Trophoblast cell (in vitro differentiated cells and primary cell): ENCODE data around the gene FIZ1.

Experiments
- DNase-seq, 2 donors: peaks; one replicate each; pipeline ENCODE4 v3.0.0-alpha.2; 2016
- H2AFZ ChIP-seq: 2 replicates; pipeline ENCODE4 v1.6.1; 2013; ENCODE audit warnings: low read length, moderate library complexity, mild to moderate bottlenecking; ENCODE audit not compliant: insufficient read depth, poor library complexity
- H2AK5ac ChIP-seq: 2 replicates; pipeline ENCODE4 v1.6.1; 2013; ENCODE audit warnings: mild to moderate bottlenecking, low read length
- H2BK120ac ChIP-seq: 2 replicates; pipeline ENCODE4 v1.6.1; 2013; ENCODE audit warnings: low read length, mild to moderate bottlenecking, moderate library complexity; ENCODE audit not compliant: insufficient read depth, poor library complexity
- H2BK12ac ChIP-seq: 2 replicates; pipeline ENCODE4 v1.6.1; 2013; ENCODE audit warnings: mild to moderate bottlenecking, low read length, moderate library complexity
- H2BK5ac ChIP-seq: 2 replicates; pipeline ENCODE4 v1.6.1; 2013; ENCODE audit warnings: low read length, low read depth, moderate library complexity, mild to moderate bottlenecking; ENCODE audit not compliant: poor library complexity
- H3K14ac ChIP-seq: 2 replicates; pipeline ENCODE4 v1.6.1; 2013; ENCODE audit warnings: mild to moderate bottlenecking, low read length
- H3K18ac ChIP-seq: 2 replicates; pipeline ENCODE4 v1.6.1; 2013; ENCODE audit warnings: mild to moderate bottlenecking, low read length
- H3K23ac ChIP-seq: 2 replicates; pipeline ENCODE4 v1.6.1; 2013; ENCODE audit warnings: low read length
- H3K27ac ChIP-seq: 2 replicates; pipeline ENCODE4 v1.5.1; 2013; ENCODE audit warnings: low read depth, mild to moderate bottlenecking, inconsistent platforms, low read length, moderate library complexity
- H3K27me3 ChIP-seq: 2 replicates; pipeline ENCODE4 v1.6.1; 2013; ENCODE audit warnings: inconsistent platforms, mild to moderate bottlenecking, low read length, moderate library complexity; ENCODE audit not compliant: insufficient read depth
- H3K36me3 ChIP-seq, 2 experiments: 1 replicate in 1 of 2; 2 replicates in 1 of 2; pipeline ENCODE4 v1.6.1; 2013; ENCODE audit warnings: low read length in 2 of 2, mild to moderate bottlenecking in 2 of 2, moderate library complexity in 1 of 2; ENCODE audit not compliant: insufficient read depth in 2 of 2, control insufficient read depth in 1 of 2
- H3K4ac ChIP-seq: 2 replicates; pipeline ENCODE4 v1.6.1; 2013; ENCODE audit warnings: low read depth, mild to moderate bottlenecking, low read length, moderate library complexity
- H3K4me1 ChIP-seq, 2 experiments: 1 replicate in 1 of 2; 2 replicates in 1 of 2; pipeline ENCODE4 v1.6.1; 2013; ENCODE audit warnings: low read length in 2 of 2, mild to moderate bottlenecking in 2 of 2, moderate library complexity in 1 of 2; ENCODE audit not compliant: insufficient read depth in 2 of 2, control insufficient read depth in 1 of 2
- H3K4me2 ChIP-seq: 2 replicates; pipeline ENCODE4 v1.6.1; 2013; ENCODE audit warnings: inconsistent platforms, mild to moderate bottlenecking, low read length, moderate library complexity
- H3K4me3 ChIP-seq: 2 replicates; pipeline ENCODE4 v1.5.1; 2013; ENCODE audit warnings: mild to moderate bottlenecking, low read depth, low read length, inconsistent platforms
- H3K79me1 ChIP-seq: one replicate; pipeline ENCODE4 v1.6.1; 2013; ENCODE audit warnings: low read length
- H3K79me2 ChIP-seq: 2 replicates; pipeline ENCODE4 v1.6.1; 2013; ENCODE audit warnings: low read length, mild to moderate bottlenecking; ENCODE audit not compliant: control insufficient read depth, insufficient read depth, poor library complexity
- H3K9ac ChIP-seq: 2 replicates; pipeline ENCODE4 v1.6.1; 2013; ENCODE audit warnings: mild to moderate bottlenecking, low read length
- H3K9me3 ChIP-seq: 2 replicates; pipeline ENCODE4 v1.6.1; 2013; ENCODE audit warnings: low read depth, mild to moderate bottlenecking, control low read depth, inconsistent platforms, low read length; ENCODE audit not compliant: insufficient read depth
- H4K12ac ChIP-seq: 2 replicates; pipeline ENCODE4 v1.6.1; 2013; ENCODE audit warnings: low read depth, mild to moderate bottlenecking, low read length, moderate library complexity
- H4K8ac ChIP-seq: 2 replicates; pipeline ENCODE4 v1.6.1; 2013; ENCODE audit warnings: low read depth, mild to moderate bottlenecking, low read length, moderate library complexity
- H4K91ac ChIP-seq: one replicate; pipeline ENCODE4 v1.6.1; 2013; ENCODE audit warnings: low read depth, mild to moderate bottlenecking, low read length, moderate library complexity
- WGBS: extraction: QIAGEN DNeasy Blood & Tissue Kit; methylation state at CpG from one replicate; pipeline ENCODE4 v1.1.7; 2013; ENCODE audit warnings: missing lambda C conversion rate; ENCODE audit not compliant: insufficient read length, insufficient coverage; ENCODE audit errors: extremely low coverage; 5-methylcytosine and 5-hydroxymethylcytosine counted together

Gene FIZ1

GRCh38 chr19:55594996-55595545 is 4.2 kb downstream of the FIZ1 start:
- DNase-seq, result peak in 1 of 2 donors; percentile 31
- Histone ChIP-seq H3K4ac (no peak overlapping the region), H3K36me3 (peaks cover 35 to 49% of the 10 kb centered on the region in 2 experiments), H3K79me2 (peaks cover 6% of the 10 kb centered on the region), H3K4me3 (no peak overlapping the region), H3K27ac (no peak overlapping the region), H4K12ac (no peak overlapping the region), H2BK12ac (no peak overlapping the region), H3K18ac (no peak overlapping the region), H3K14ac (no peak overlapping the region), H3K4me2 (no peak overlapping the region), H2BK120ac (no peak overlapping the region), H3K23ac (no peak overlapping the region), H3K27me3 (no peaks in the 10 kb centered on the region), H2BK5ac (no peak overlapping the region), H2AK5ac (no peak overlapping the region), H2AFZ (no peak overlapping the region), H4K91ac (no peak overlapping the region), H3K9ac (no peak overlapping the region), H3K4me1 (no peaks in the 10 kb centered on the region), H3K79me1 (peaks cover 11% of the 10 kb centered on the region), H3K9me3 (peaks cover 3% of the 10 kb centered on the region), H4K8ac (no peak overlapping the region)
- no CpG with 5 or more reads among the region's 4 CpGs for WGBS

GRCh38 chr19:55593096-55593772 is 6.1 kb downstream of the FIZ1 start:
- Histone ChIP-seq H2BK12ac (no peak overlapping the region), H4K8ac (no peak overlapping the region), H3K36me3 (peaks cover 35 to 49% of the 10 kb centered on the region in 2 experiments), H3K79me2 (no peaks in the 10 kb centered on the region), H4K91ac (no peak overlapping the region), H3K4ac (no peak overlapping the region), H2AK5ac (no peak overlapping the region), H3K9ac (no peak overlapping the region), H3K4me3 (no peak overlapping the region), H3K79me1 (no peaks in the 10 kb centered on the region), H2AFZ (no peak overlapping the region), H3K18ac (no peak overlapping the region), H2BK5ac (no peak overlapping the region), H2BK120ac (no peak overlapping the region), H3K4me1 (no peaks in the 10 kb centered on the region), H3K23ac (no peak overlapping the region), H3K27me3 (no peaks in the 10 kb centered on the region), H3K27ac (no peak overlapping the region), H3K9me3 (peaks cover 3% of the 10 kb centered on the region), H3K14ac (no peak overlapping the region), H4K12ac (no peak overlapping the region), H3K4me2 (no peak overlapping the region)
- no CpG with 5 or more reads among the region's 68 CpGs for WGBS
- no peak for DNase-seq

- Histone ChIP-seq H3K4me1 (no peaks in the 10 kb centered on the region), H4K12ac (no peak overlapping the region), H3K9ac (no peak overlapping the region), H2AK5ac (no peak overlapping the region), H3K4me3 (no peak overlapping the region), H3K4ac (no peak overlapping the region), H3K27me3 (no peaks in the 10 kb centered on the region), H3K9me3 (peaks cover 3% of the 10 kb centered on the region), H3K36me3 (peaks cover 33 to 48% of the 10 kb centered on the region in 2 experiments), H2BK5ac (no peak overlapping the region), H4K8ac (no peak overlapping the region), H4K91ac (no peak overlapping the region), H3K27ac (no peak overlapping the region), H3K4me2 (no peak overlapping the region), H3K14ac (no peak overlapping the region), H2BK120ac (no peak overlapping the region), H3K18ac (no peak overlapping the region), H2AFZ (no peak overlapping the region), H3K79me2 (no peaks in the 10 kb centered on the region), H2BK12ac (no peak overlapping the region), H3K79me1 (no peaks in the 10 kb centered on the region), H3K23ac (no peak overlapping the region)
- WGBS, result no CpG with 5 or more reads among the region's 73 CpGs
- no peak for DNase-seq
These were observed 6.8 kb downstream of the FIZ1 start for GRCh38 chr19:55592391-55593090.

GRCh38 chr19:55591555-55591954 is 7.8 kb downstream of the FIZ1 start:
- Histone ChIP-seq H3K27ac (no peak overlapping the region), H3K36me3 (peaks cover 27 to 42% of the 10 kb centered on the region in 2 experiments), H4K8ac (no peak overlapping the region), H3K79me2 (no peaks in the 10 kb centered on the region), H2BK120ac (no peak overlapping the region), H2AFZ (no peak overlapping the region), H3K18ac (no peak overlapping the region), H3K9me3 (peaks cover 3% of the 10 kb centered on the region), H3K4ac (no peak overlapping the region), H3K4me2 (no peak overlapping the region), H4K91ac (no peak overlapping the region), H2BK12ac (no peak overlapping the region), H4K12ac (no peak overlapping the region), H3K79me1 (peaks cover 6% of the 10 kb centered on the region), H2BK5ac (no peak overlapping the region), H2AK5ac (no peak overlapping the region), H3K27me3 (no peaks in the 10 kb centered on the region), H3K4me3 (no peak overlapping the region), H3K14ac (no peak overlapping the region), H3K4me1 (peaks cover 5 to 6% of the 10 kb centered on the region in 2 experiments), H3K9ac (no peak overlapping the region), H3K23ac (no peak overlapping the region)
- no CpG with 5 or more reads among the region's 10 CpGs for WGBS
- no peak for DNase-seq
